Rectal smooth muscle tissue (tissue), 1 donor: ENCODE data around the gene NOL3.

Experiments
- H3K27ac ChIP-seq: one replicate; pipeline ENCODE4 v1.7.0; 2013; ENCODE audit warnings: low read depth, low read length, inconsistent platforms
- H3K27me3 ChIP-seq: one replicate; pipeline ENCODE4 v1.7.0; 2013; ENCODE audit warnings: low read length; ENCODE audit not compliant: control insufficient read depth, insufficient read depth
- H3K36me3 ChIP-seq: one replicate; pipeline ENCODE4 v1.7.0; 2013; ENCODE audit warnings: low read length; ENCODE audit not compliant: control insufficient read depth, insufficient read depth
- H3K4me1 ChIP-seq: one replicate; pipeline ENCODE4 v1.7.0; 2013; ENCODE audit warnings: low read length; ENCODE audit not compliant: control insufficient read depth, insufficient read depth
- H3K4me3 ChIP-seq: one replicate; pipeline ENCODE4 v1.7.0; 2013; ENCODE audit warnings: low read length
- H3K9ac ChIP-seq: one replicate; pipeline ENCODE4 v1.7.0; 2013; ENCODE audit warnings: low read length

NOL3 gene

GRCh38 chr16:67148221-67148620 lies 22.1 kb upstream of the NOL3 start:
- Histone ChIP-seq H3K36me3 (peaks cover 31% of the 10 kb centered on the region), H3K9ac (no peak overlapping the region), H3K4me1 (no peaks in the 10 kb centered on the region), H3K4me3 (no peak overlapping the region), H3K27ac (no peak overlapping the region), H3K27me3 (no peaks in the 10 kb centered on the region)

- no peaks in the 10 kb centered on the region for H3K4me1 ChIP-seq
Measured at GRCh38 chr16:67148656-67149275, 21.6 kb upstream of the NOL3 start.

GRCh38 chr16:67149276-67150046 lies 20.9 kb upstream of the NOL3 start:
- Histone ChIP-seq H3K36me3 (peaks cover 25% of the 10 kb centered on the region), H3K27me3 (no peaks in the 10 kb centered on the region), H3K9ac (no peak overlapping the region), H3K27ac (no peak overlapping the region), H3K4me1 (no peaks in the 10 kb centered on the region), H3K4me3 (no peak overlapping the region)

More at GRCh38 chr16:67148656-67149275, 21.6 kb upstream of the NOL3 start:
- Histone ChIP-seq H3K9ac (no peak overlapping the region), H3K36me3 (peaks cover 29% of the 10 kb centered on the region), H3K27ac (no peak overlapping the region), H3K4me3 (no peak overlapping the region), H3K27me3 (no peaks in the 10 kb centered on the region)

- Histone ChIP-seq H3K27me3 (no peaks in the 10 kb centered on the region), H3K27ac (peak overlapping the region; percentile 70), H3K4me1 (no peaks in the 10 kb centered on the region), H3K36me3 (peaks cover 19% of the 10 kb centered on the region), H3K9ac (no peak overlapping the region), H3K4me3 (peak overlapping the region; percentile 69)
Measured at GRCh38 chr16:67150047-67150832, 20.1 kb upstream of the NOL3 start.

- Histone ChIP-seq H3K4me3 (peak within 1 kb of the TSS; percentile 69), H3K27me3 (no peaks in the 10 kb centered on the region), H3K4me1 (no peaks in the 10 kb centered on the region), H3K27ac (peak within 1 kb of the TSS; percentile 70), H3K36me3 (peaks cover 13% of the 10 kb centered on the region), H3K9ac (no peak within 1 kb of the TSS)
Measured at GRCh38 chr16:67150833-67151396, 19.4 kb upstream of the NOL3 start, which contains the start of gene B3GNT9. B3GNT9 (minus strand) TSS chr16:67150998; CDS start chr16:67150485, 513 bp downstream.

- H3K36me3 ChIP-seq, result peaks cover 11% of the 10 kb centered on the region
- H3K4me3 ChIP-seq, result peak overlapping the region; percentile 69
- H3K4me1 ChIP-seq, result no peaks in the 10 kb centered on the region
- H3K27ac ChIP-seq, result peak overlapping the region; percentile 70
- no peak overlapping the region for H3K9ac ChIP-seq
- no peaks in the 10 kb centered on the region for H3K27me3 ChIP-seq
Measured at GRCh38 chr16:67151431-67152097, 18.8 kb upstream of the NOL3 start.

GRCh38 chr16:67154578-67155294 lies 15.6 kb upstream of the NOL3 start:
- H3K4me3 ChIP-seq, result peak overlapping the region; percentile 43
- no peaks in the 10 kb centered on the region for H3K27me3 ChIP-seq
- H3K9ac ChIP-seq, result no peak overlapping the region
- peaks cover 2% of the 10 kb centered on the region for H3K36me3 ChIP-seq
- no peak overlapping the region for H3K27ac ChIP-seq
- H3K4me1 ChIP-seq, result peaks cover 3% of the 10 kb centered on the region

GRCh38 chr16:67155295-67156142 lies 14.8 kb upstream of the NOL3 start:
- Histone ChIP-seq H3K27ac (no peak overlapping the region), H3K4me3 (peak overlapping the region; percentile 43), H3K36me3 (peaks cover 2% of the 10 kb centered on the region), H3K4me1 (peaks cover 6% of the 10 kb centered on the region), H3K9ac (no peak overlapping the region), H3K27me3 (no peaks in the 10 kb centered on the region)

- Histone ChIP-seq H3K36me3 (peaks cover 2% of the 10 kb centered on the region), H3K27ac (no peak overlapping the region), H3K4me3 (no peak overlapping the region), H3K27me3 (no peaks in the 10 kb centered on the region), H3K4me1 (peaks cover 6% of the 10 kb centered on the region), H3K9ac (no peak overlapping the region)
Measured at GRCh38 chr16:67156143-67156844, 14.0 kb upstream of the NOL3 start.

GRCh38 chr16:67157106-67157748 lies 13.1 kb upstream of the NOL3 start:
- peaks cover 6% of the 10 kb centered on the region for H3K4me1 ChIP-seq

More at GRCh38 chr16:67157106-67157748, 13.1 kb upstream of the NOL3 start:
- no peak overlapping the region for H3K4me3 ChIP-seq
- H3K36me3 ChIP-seq, result peaks cover 2% of the 10 kb centered on the region
- no peak overlapping the region for H3K27ac ChIP-seq
- H3K9ac ChIP-seq, result no peak overlapping the region
- peaks cover 4% of the 10 kb centered on the region for H3K27me3 ChIP-seq
